Activated T-helper 17 cell treated with anti-CD3 and anti-CD28 coated beads, Interleukin-2, amount 50 U/mL, for 72 hours (primary cell): Measurements from ENCODE around the gene FHIP2A. TPM values are rescaled to one million over a fixed set of nuclear protein-coding genes. Genes with fewer than 3 reads are reported as not detected.
"Not testable (repeated sequence)": the region's sequence is repeated elsewhere in the genome, so short reads cannot be mapped to it uniquely, and the experiment has no call there.

Source experiments
- ATAC-seq: fragments of 150-1000 bp; cut with Tn5 transposase; replicated peaks from 2 replicates; pipeline ENCODE4 v1.10.0; 2021; ENCODE audit warnings: mild to moderate bottlenecking, moderate library complexity
- H3K27ac Mint-ChIP-seq: one replicate; pipeline ENCODE4 v1.8.0; 2022; ENCODE audit warnings: mixed read lengths
- H3K27me3 Mint-ChIP-seq: one replicate; pipeline ENCODE4 v1.8.0; 2022; ENCODE audit warnings: mixed read lengths
- H3K36me3 Mint-ChIP-seq: one replicate; pipeline ENCODE4 v1.8.0; 2022; ENCODE audit warnings: low read depth, mild to moderate bottlenecking, mixed read lengths
- H3K4me1 Mint-ChIP-seq: one replicate; pipeline ENCODE4 v1.8.0; 2022; ENCODE audit warnings: mixed read lengths
- H3K4me3 Mint-ChIP-seq: one replicate; pipeline ENCODE4 v1.8.0; 2022; ENCODE audit warnings: mild to moderate bottlenecking, mixed read lengths
- H3K9me3 Mint-ChIP-seq: one replicate; pipeline ENCODE4 v1.8.0; 2022; ENCODE audit warnings: mixed read lengths
- total RNA-seq, 2 donors: library from RNA; stranded (reverse); gene quantifications; one replicate each; pipeline ENCODE4 v1.2.3, GENCODE V29; 2022

The FHIP2A gene
- total RNA-seq, 2 donors from 2014 or later = 22.8 to 31.2 TPM

GRCh38 chr10:114825513-114826253 is 4.1 kb downstream of the FHIP2A start:
- peak overlapping the region; percentile 88 for H3K27ac Mint-ChIP-seq
- peak overlapping the region; percentile 91 for H3K4me3 Mint-ChIP-seq
- peaks cover 39% of the 10 kb centered on the region for H3K4me1 Mint-ChIP-seq
- no peaks in the 10 kb centered on the region for H3K9me3 Mint-ChIP-seq
- peak; percentile 66 for ATAC-seq
- no peaks in the 10 kb centered on the region for H3K27me3 Mint-ChIP-seq
- H3K36me3 Mint-ChIP-seq = peaks cover 56% of the 10 kb centered on the region

DNA sequence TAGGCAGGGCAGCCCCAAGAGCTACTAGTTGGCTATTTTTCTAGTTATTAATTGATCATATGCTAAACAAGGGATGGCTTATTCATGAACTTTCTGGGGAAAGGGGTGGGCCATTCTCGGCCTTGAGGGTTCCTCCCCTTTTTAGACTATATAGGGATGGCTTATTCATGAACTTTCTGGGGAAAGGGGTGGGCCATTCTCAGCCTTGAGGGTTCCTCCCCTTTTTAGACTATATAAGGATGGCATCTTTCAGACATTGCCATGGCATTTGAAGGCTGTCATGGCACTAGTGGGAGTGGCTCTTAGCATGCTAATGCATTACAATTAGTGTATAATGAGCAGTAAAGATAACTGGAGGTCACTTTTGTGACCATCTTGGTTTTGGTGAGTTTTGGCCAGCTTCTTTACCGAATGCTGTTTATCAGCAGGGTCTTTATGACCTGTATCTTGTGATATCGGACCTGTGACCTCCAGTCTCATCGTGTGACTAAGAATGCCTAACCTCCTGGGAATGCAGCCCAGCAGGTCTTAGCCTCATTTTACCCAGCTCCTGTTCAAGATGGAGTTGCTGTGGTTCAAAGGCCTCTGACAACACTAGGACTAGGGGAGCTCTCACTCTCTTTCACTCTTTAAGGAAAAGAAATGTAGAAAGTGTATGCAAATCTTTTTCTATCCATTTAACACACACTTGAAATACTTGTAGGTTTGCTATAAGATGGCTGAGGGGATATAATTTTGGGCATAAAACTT is 7.8 kb downstream of the FHIP2A start:
- Mint-ChIP-seq H3K9me3 (no peaks in the 10 kb centered on the region), H3K4me1 (peaks cover 32% of the 10 kb centered on the region), H3K36me3 (peaks cover 64% of the 10 kb centered on the region), H3K27ac (peak overlapping the region; percentile 88), H3K27me3 (no peaks in the 10 kb centered on the region), H3K4me3 (peak overlapping the region; percentile 75)
- no peak for ATAC-seq

- no peaks in the 10 kb centered on the region for H3K27me3 Mint-ChIP-seq
- H3K27ac Mint-ChIP-seq = no peak overlapping the region
- peaks cover 60% of the 10 kb centered on the region for H3K36me3 Mint-ChIP-seq
- no peak overlapping the region for H3K4me3 Mint-ChIP-seq
- peaks cover 16% of the 10 kb centered on the region for H3K4me1 Mint-ChIP-seq
- no peak for ATAC-seq
- no peaks in the 10 kb centered on the region for H3K9me3 Mint-ChIP-seq
These were observed 9.7 kb downstream of the FHIP2A start for GRCh38 chr10:114831186-114831867.

- Mint-ChIP-seq H3K4me3 (no peak overlapping the region), H3K36me3 (peaks cover 84% of the 10 kb centered on the region), H3K9me3 (no peaks in the 10 kb centered on the region), H3K27ac (no peak overlapping the region), H3K27me3 (no peaks in the 10 kb centered on the region), H3K4me1 (peaks cover 5% of the 10 kb centered on the region)
- no peak for ATAC-seq
These were observed 16.1 kb downstream of the FHIP2A start for GRCh38 chr10:114837690-114838089.

GRCh38 chr10:114839901-114840300 is 18.3 kb downstream of the FHIP2A start:
- Mint-ChIP-seq H3K27ac (peak overlapping the region; percentile 43), H3K4me3 (no peak overlapping the region), H3K9me3 (no peaks in the 10 kb centered on the region), H3K36me3 (peaks cover 87% of the 10 kb centered on the region), H3K4me1 (peaks cover 6% of the 10 kb centered on the region), H3K27me3 (no peaks in the 10 kb centered on the region)
- peak; percentile 59 for ATAC-seq

GRCh38 chr10:114845978-114846693 is 24.6 kb downstream of the FHIP2A start:
- peaks cover 100% of the 10 kb centered on the region for H3K36me3 Mint-ChIP-seq

GRCh38 chr10:114847517-114847916 is 25.9 kb downstream of the FHIP2A start:
- H3K27ac Mint-ChIP-seq, H3K27me3 Mint-ChIP-seq, ATAC-seq, H3K4me3 Mint-ChIP-seq, H3K9me3 Mint-ChIP-seq: not testable (repeated sequence)
- Mint-ChIP-seq H3K36me3 (peaks cover 99% of the 10 kb centered on the region), H3K4me1 (peaks cover 25% of the 10 kb centered on the region)

More at GRCh38 chr10:114845978-114846693, 24.6 kb downstream of the FHIP2A start:
- no peak for ATAC-seq
- Mint-ChIP-seq H3K4me3 (peak overlapping the region; percentile 27), H3K27me3 (no peaks in the 10 kb centered on the region), H3K4me1 (peaks cover 21% of the 10 kb centered on the region), H3K9me3 (no peaks in the 10 kb centered on the region), H3K27ac (peak overlapping the region; percentile 59)

GRCh38 chr10:114849674-114850073 is 28.1 kb downstream of the FHIP2A start:
- Mint-ChIP-seq H3K36me3 (peaks cover 96% of the 10 kb centered on the region), H3K27me3 (no peaks in the 10 kb centered on the region), H3K4me1 (peaks cover 27% of the 10 kb centered on the region), H3K9me3 (no peaks in the 10 kb centered on the region), H3K27ac (peak overlapping the region; percentile 21), H3K4me3 (no peak overlapping the region)
- ATAC-seq = peak; percentile 72

DNA sequence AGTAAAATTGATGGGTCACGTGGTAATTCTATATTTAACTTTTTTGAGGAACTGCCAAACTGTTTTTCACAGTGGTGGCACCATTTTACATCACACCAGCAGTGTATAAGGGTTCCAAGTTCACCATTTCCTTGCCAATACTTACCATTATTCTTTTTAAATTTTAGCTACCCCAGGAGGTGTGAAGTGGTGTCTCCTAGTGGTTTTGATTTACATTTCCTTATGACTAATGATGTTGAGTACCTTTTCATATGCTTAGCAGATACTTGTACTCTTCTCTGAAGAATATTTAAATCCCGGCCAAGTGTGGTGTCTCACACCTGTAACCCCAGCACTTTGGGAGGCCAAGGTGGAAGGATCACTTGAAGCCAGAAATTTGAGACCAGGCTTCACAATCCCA is 28.5 kb downstream of the FHIP2A start:
- H3K36me3 Mint-ChIP-seq = peaks cover 96% of the 10 kb centered on the region

GRCh38 chr10:114851336-114851735 is 29.8 kb downstream of the FHIP2A start:
- peaks cover 22% of the 10 kb centered on the region for H3K4me1 Mint-ChIP-seq
- no peak overlapping the region for H3K4me3 Mint-ChIP-seq
- ATAC-seq = no peak
- H3K27me3 Mint-ChIP-seq = no peaks in the 10 kb centered on the region
- H3K36me3 Mint-ChIP-seq = peaks cover 96% of the 10 kb centered on the region
- H3K27ac Mint-ChIP-seq = no peak overlapping the region
- no peaks in the 10 kb centered on the region for H3K9me3 Mint-ChIP-seq

More for the DNA sequence above, 28.5 kb downstream of the FHIP2A start:
- Mint-ChIP-seq H3K27me3 (no peaks in the 10 kb centered on the region), H3K4me1 (peaks cover 24% of the 10 kb centered on the region), H3K9me3 (no peaks in the 10 kb centered on the region), H3K27ac (peak overlapping the region; percentile 21), H3K4me3 (no peak overlapping the region)
- ATAC-seq = peak; percentile 89

- Mint-ChIP-seq H3K36me3 (peaks cover 96% of the 10 kb centered on the region), H3K27me3 (no peaks in the 10 kb centered on the region), H3K4me1 (peaks cover 25% of the 10 kb centered on the region), H3K27ac (peak overlapping the region; percentile 32), H3K4me3 (no peak overlapping the region), H3K9me3 (no peaks in the 10 kb centered on the region)
- ATAC-seq = no peak
These were observed 30.6 kb downstream of the FHIP2A start for GRCh38 chr10:114852197-114852596.

- Mint-ChIP-seq H3K4me1 (peaks cover 20% of the 10 kb centered on the region), H3K9me3 (no peaks in the 10 kb centered on the region), H3K36me3 (peaks cover 95% of the 10 kb centered on the region), H3K4me3 (no peak overlapping the region), H3K27ac (no peak overlapping the region), H3K27me3 (no peaks in the 10 kb centered on the region)
- ATAC-seq = no peak
These were observed 33.3 kb downstream of the FHIP2A start for GRCh38 chr10:114854906-114855305.

DNA sequence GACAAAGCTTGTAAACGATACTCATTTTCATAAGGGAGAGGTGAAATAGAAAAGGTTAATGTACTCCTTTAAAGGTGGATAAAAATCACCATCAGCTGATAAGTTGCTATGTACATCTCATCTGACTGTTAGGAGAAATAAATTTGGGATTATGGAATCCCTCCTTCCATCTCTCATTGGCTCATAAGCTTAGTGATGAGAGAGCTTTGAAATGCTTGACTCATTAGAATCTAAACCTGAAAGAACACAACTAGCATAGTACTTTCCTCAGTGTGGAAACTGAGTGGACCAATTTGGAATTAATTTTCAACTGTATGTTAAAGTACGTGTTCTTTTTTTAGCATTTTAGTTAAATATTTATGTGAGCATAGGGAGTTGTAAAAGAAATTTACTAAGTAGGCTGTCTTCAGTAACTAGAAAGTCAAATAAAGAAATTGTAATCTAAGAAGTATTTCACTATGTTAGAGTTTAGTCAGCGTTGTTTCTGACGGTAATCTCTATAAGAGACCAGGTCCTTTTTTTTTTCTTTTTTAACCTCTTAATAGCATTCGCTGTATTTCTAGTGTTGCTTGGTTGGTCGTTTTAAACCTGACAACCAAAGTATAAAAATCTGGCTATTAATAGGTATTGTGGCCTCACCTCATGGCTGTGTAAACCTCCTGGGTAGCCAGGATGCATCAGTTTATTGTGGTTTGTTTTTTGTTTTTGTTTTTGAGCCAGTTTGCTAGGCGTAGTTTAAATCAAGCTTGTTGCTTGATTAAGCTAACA is 34.4 kb downstream of the FHIP2A start:
- H3K27ac Mint-ChIP-seq = peak overlapping the region; percentile 84
- peaks cover 20% of the 10 kb centered on the region for H3K4me1 Mint-ChIP-seq
- no peaks in the 10 kb centered on the region for H3K27me3 Mint-ChIP-seq
- peak; percentile 65 for ATAC-seq
- H3K9me3 Mint-ChIP-seq = no peaks in the 10 kb centered on the region
- peak overlapping the region; percentile 63 for H3K4me3 Mint-ChIP-seq
- peaks cover 95% of the 10 kb centered on the region for H3K36me3 Mint-ChIP-seq
